NCI-H2081 treated with DMSO at 0.1 percent for 48 hours (cell line): ENCODE data around the gene AFP.

Source experiments
- DNase-seq: peaks from one replicate; lab custom pipeline; 2025; lab: John Stamatoyannopoulos, UW

Gene AFP

DNA sequence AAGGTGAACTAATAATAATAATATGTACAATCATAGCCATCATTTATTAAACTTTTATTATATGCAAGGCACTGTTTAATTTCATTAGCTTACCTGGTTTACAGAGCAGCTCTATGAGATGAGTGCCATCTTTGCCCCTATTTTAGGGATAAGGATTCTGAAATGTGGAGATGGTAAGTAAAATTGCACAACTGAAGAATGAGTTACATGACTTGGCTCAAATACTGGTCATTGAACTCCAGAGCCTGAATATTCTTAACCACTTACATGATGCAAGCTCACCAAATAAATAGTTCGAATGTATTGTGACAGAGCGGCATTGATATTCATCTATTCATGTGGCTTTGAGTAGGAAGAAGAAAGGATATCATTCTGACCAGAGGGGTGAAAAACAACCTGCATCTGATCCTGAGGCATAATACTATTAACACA is 20.2 kb upstream of the AFP start:
- no peak for DNase-seq

DNA sequence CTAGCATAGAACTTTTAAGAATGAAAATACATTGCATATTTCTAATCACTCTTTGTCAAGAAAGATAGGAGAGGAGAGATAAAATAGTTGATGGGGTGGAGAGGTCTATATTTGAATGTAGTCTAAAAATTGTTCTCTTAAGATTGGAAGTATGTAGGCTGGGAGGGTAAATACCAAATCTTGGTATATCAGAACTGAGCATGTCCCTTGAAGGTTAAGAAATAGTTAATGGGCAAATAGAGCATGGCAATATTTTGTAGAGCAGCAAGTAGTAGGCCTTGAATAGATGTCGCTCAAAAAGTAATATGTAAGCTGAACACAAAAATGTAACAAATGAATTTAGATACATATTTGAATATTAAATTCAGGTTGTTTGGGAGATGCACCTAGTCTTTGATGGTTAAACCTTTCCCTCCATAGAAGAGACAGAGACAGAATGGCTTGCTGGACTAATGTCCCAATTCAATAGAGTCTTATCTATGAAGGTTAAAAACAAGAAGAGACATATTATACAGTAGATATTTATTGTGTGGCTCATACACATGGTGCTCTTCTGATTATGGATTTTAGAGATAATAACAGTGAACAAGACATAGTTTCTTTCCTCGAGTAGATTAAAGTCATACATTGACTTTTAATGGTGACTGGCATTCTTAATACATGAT is 19.5 kb upstream of the AFP start:
- no peak for DNase-seq

DNA sequence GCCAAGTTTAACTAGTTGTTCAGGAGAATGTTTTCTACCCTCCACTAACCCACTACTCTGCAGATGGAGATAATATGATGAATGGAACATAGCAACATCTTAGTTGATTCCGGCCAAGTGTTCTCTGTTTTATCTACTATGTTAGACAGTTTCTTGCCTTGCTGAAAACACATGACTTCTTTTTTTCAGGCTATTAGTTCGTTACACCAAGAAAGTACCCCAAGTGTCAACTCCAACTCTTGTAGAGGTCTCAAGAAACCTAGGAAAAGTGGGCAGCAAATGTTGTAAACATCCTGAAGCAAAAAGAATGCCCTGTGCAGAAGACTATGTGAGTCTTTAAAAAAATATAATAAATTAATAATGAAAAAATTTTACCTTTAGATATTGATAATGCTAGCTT is 18.7 kb upstream of the AFP start:
- no peak for DNase-seq

DNA sequence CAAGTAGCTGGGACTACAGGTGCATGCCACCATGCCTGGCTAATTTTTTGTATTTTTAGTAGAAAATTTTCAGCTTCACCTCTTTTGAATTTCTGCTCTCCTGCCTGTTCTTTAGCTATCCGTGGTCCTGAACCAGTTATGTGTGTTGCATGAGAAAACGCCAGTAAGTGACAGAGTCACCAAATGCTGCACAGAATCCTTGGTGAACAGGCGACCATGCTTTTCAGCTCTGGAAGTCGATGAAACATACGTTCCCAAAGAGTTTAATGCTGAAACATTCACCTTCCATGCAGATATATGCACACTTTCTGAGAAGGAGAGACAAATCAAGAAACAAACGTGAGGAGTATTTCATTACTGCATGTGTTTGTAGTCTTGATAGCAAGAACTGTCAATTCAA is 18.0 kb upstream of the AFP start:
- DNase-seq, result no peak

DNA sequence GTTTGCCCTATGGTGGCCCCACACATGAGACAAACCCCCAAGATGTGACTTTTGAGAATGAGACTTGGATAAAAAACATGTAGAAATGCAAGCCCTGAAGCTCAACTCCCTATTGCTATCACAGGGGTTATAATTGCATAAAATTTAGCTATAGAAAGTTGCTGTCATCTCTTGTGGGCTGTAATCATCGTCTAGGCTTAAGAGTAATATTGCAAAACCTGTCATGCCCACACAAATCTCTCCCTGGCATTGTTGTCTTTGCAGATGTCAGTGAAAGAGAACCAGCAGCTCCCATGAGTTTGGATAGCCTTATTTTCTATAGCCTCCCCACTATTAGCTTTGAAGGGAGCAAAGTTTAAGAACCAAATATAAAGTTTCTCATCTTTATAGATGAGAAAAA is 17.3 kb upstream of the AFP start:
- no peak for DNase-seq

DNA sequence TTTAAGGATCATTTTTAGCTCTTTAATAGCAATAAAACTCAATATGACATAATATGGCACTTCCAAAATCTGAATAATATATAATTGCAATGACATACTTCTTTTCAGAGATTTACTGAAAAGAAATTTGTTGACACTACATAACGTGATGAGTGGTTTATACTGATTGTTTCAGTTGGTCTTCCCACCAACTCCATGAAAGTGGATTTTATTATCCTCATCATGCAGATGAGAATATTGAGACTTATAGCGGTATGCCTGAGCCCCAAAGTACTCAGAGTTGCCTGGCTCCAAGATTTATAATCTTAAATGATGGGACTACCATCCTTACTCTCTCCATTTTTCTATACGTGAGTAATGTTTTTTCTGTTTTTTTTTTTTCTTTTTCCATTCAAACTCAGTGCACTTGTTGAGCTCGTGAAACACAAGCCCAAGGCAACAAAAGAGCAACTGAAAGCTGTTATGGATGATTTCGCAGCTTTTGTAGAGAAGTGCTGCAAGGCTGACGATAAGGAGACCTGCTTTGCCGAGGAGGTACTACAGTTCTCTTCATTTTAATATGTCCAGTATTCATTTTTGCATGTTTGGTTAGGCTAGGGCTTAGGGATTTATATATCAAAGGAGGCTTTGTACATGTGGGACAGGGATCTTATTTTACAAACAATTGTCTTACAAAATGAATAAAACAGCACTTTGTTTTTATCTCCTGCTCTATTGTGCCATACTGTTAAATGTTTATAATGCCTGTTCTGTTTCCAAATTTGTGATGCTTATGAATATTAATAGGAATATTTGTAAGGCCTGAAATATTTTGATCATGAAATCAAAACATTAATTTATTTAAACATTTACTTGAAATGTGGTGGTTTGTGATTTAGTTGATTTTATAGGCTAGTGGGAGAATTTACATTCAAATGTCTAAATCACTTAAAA is 16.6 kb upstream of the AFP start:
- DNase-seq, result no peak

DNA sequence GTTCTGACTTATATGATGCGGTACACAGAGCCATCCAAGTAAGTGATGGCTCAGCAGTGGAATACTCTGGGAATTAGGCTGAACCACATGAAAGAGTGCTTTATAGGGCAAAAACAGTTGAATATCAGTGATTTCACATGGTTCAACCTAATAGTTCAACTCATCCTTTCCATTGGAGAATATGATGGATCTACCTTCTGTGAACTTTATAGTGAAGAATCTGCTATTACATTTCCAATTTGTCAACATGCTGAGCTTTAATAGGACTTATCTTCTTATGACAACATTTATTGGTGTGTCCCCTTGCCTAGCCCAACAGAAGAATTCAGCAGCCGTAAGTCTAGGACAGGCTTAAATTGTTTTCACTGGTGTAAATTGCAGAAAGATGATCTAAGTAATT is 15.4 kb upstream of the AFP start:
- no peak for DNase-seq

DNA sequence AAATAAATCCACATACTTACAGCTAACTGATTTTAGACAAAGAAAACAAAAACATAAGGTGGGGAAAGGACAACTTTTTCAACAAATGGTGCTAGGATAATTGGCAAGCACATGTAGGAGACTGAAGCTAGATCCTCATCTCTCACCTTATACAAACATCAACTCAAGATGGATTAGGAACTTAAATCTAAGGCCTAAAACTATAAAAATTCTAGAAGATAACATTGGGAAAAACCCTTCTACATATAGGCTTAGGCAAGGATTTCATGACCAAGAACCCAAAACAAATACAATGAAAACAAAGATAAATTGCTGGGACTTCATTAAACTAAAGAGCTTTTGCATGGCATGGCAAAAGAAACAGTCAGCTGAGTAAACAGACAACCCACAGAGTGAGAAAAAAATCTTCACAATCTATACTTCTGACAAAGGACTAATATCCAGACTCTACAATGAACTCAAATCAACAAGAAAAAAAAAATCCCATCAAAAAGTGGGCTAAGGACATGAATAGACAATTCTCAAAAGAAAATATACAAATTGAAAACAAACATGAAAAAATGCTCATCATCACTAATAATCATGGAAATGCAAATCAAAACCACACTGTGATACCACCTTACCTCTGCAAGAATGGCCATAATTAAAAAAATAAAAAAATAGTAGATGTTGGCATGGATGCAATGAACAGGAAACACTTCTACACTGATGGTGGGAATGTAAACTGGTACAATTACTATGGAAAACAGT is 14.1 kb upstream of the AFP start:
- no peak for DNase-seq

DNA sequence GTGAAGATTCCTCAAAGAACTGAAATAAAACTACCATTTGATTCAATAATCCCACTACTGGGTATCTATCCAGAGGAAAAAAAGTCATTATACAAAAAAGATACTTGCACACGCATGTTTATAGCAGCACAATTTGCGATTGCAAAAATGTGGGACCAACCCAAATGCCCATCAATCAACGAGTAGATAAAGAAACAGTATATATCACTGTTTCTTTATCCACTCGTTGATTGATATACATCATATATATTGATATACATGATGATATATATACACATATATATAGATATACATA is 13.6 kb upstream of the AFP start:
- DNase-seq, result no peak

DNA sequence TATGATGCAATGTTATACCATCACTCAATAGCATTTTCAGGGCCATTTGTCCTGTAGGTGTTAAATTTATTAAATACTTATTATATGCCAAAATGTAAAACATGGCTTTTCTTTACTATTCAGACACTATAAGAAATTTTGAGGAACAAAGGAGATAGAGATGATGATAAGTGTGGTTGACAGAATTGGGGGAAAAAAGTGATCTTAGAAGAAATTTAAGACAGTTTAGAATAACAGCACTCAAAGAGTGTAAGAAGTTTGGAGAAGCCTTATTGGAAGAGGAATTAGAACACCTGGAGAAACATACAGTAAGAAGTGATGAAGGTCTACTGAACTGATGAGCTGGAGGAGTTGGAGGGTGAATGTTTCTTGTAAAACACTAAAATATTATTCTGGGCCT is 12.8 kb upstream of the AFP start:
- DNase-seq, result no peak

DNA sequence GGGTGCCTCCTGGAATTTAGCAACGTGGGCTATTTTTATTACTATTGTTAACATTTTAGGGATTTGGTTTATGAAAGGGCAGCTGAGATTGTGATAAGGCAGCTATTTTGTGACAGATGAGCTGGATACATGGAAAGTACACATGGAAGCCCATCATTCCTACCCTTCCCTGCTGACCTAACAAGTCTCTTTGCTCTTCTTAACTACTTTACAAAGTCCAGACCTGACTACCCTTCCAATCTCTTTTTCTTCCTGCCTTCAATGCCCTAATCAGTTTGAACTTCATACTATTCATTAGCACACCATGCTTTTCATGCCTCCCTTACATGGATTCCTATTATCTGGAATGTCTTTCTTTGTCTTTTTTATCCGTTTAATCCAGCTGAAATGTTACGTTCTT is 9.4 kb upstream of the AFP start:
- DNase-seq, result no peak

DNA sequence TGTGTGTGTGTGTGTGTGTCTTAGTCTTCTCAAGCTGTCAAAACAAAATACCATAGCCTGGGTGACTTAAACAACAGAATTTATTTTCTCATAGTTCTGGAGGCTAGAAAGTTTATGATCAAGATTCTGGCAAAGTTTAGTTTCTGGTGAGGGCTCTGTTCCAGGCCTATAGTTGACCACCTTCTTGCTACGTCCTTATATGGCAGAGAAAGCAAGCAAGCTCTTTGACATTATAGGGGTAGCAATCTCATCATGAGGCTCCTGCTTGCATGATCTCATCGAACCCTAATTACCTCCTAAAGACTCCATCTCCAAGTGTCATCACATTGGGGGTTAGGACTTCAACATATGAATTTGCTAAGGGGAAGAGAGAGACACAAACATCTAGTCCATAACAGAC is 6.9 kb upstream of the AFP start:
- no peak for DNase-seq

DNA sequence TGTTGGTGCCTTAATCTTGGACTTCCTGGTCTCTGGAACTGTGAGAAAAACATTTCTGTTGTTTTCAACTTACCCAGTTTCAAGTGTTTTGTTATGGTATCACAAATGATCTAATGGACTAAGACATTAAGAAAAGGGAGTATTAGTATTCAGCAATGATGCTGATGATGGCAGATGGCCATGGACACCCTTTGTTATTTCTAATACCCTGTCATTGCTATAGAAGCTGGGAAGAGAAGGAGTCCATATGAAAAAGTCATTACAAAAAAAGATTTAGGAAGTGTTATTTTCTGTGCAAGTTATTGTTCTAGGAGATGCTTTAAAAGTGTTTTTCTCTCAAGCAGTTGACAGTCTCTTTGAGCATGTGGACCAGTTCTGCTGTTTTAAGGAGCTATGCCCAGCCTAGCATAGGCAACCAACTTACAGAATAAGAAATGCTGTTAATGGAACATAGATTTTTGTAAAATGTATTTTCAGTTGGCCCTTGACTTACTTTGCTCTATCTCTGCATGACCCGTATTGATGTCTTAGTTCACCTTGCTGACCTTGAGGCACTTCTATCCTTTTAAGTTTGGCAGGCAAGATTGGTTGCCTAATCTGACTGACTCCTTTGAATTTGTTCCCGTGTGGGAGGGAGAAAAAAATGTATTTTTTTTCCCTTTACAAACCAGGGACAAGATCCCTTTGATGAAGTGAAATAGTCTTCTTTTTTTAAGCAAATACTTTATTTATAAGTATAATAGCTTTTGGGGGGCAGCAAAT is 6.0 kb upstream of the AFP start:
- no peak for DNase-seq

DNA sequence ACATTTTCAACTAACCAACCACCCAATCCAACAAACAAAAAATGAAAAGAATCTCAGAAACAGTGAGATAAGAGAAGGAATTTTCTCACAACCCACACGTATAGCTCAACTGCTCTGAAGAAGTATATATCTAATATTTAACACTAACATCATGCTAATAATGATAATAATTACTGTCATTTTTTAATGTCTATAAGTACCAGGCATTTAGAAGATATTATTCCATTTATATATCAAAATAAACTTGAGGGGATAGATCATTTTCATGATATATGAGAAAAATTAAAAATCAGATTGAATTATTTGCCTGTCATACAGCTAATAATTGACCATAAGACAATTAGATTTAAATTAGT is 4.2 kb upstream of the AFP start:
- no peak for DNase-seq

DNA sequence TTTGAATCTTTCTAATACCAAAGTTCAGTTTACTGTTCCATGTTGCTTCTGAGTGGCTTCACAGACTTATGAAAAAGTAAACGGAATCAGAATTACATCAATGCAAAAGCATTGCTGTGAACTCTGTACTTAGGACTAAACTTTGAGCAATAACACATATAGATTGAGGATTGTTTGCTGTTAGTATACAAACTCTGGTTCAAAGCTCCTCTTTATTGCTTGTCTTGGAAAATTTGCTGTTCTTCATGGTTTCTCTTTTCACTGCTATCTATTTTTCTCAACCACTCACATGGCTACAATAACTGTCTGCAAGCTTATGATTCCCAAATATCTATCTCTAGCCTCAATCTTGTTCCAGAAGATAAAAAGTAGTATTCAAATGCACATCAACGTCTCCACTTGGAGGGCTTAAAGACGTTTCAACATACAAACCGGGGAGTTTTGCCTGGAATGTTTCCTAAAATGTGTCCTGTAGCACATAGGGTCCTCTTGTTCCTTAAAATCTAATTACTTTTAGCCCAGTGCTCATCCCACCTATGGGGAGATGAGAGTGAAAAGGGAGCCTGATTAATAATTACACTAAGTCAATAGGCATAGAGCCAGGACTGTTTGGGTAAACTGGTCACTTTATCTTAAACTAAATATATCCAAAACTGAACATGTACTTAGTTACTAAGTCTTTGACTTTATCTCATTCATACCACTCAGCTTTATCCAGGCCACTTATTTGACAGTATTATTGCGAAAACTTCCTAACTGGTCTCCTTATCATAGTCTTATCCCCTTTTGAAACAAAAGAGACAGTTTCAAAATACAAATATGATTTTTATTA is 3.6 kb upstream of the AFP start:
- DNase-seq, result no peak

DNA sequence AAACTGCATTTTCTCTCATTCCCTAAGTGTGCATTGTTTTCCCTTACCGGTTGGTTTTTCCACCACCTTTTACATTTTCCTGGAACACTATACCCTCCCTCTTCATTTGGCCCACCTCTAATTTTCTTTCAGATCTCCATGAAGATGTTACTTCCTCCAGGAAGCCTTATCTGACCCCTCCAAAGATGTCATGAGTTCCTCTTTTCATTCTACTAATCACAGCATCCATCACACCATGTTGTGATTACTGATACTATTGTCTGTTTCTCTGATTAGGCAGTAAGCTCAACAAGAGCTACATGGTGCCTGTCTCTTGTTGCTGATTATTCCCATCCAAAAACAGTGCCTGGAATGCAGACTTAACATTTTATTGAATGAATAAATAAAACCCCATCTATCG is 2.9 kb upstream of the AFP start:
- no peak for DNase-seq

DNA sequence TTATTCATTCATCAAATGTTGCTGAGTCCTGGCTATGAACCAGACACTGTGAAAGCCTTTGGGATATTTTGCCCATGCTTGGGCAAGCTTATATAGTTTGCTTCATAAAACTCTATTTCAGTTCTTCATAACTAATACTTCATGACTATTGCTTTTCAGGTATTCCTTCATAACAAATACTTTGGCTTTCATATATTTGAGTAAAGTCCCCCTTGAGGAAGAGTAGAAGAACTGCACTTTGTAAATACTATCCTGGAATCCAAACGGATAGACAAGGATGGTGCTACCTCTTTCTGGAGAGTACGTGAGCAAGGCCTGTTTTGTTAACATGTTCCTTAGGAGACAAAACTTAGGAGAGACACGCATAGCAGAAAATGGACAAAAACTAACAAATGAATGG is 1.7 kb upstream of the AFP start:
- DNase-seq, result no peak

DNA sequence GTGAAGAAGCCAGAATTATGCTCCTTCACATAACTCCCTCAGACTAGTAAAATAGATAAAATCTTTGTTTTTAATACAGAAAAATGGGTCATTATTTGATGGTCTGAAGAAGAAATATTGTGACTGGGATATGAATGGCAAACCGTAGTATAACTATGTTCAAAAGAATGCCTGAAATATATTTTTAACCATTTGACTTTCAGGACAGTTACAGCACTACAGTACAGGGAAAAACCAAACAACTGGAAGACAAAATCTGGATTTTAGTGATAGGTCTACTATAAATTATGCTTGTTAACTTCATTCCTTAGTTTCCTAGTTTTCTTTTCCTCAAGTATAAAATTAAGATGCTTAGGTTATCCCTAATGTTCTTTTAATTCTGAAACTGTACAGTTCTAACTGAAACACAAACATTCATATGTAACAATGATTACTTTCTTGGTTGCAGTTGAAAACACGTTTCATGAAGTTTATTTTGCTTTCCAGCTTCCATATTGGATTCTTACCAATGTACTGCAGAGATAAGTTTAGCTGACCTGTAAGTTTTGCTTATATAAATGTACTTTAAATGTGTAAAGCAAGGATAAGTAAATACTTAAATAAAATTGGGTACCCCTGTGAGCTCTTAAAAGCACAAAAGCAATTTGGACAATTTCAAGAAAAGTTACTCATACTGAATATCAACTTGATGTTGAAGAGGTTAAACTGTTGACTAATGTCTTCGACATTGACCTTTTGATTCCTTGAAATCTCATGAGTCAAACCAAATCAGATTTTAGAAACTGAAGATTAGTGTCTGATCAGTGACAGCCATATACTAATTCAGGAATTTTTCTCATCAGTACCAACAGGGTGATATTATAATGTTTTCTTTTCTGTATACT is 895 bp downstream of the AFP start:
- DNase-seq, result no peak

DNA sequence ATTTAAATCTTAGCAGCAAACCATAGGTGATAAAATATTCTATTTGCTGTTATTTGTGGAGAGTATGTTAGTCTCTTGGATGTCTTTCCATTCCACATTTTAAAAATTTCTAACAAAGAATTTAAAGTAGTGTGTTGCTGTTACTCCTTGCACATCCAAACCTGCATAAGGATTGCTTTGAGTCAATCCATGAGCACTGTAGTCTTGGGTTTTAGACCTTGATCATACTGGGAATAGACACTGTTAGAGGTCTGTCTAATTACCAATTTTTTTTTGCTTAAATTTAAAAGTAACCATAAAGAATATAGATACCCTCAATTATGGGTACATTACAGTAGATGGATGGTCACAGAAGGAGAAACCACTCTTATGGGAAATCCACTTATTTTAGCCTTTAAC is 1.5 kb downstream of the AFP start:
- no peak for DNase-seq

DNA sequence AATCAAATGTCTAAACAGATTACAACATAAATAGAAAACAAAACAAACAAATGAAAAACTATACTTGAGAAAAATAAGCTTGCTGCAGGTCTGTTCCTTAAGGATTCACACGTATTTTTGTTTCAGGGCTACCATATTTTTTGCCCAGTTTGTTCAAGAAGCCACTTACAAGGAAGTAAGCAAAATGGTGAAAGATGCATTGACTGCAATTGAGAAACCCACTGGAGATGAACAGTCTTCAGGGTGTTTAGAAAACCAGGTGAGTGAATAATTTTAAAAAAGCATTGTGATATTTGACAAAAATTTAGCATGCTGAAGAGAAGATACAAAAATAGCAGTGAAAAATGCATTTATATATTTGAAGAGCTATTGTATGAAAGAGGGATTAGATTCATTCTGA is 2.0 kb downstream of the AFP start:
- no peak for DNase-seq
